AG04449 (cell line): Measurements from ENCODE around the gene APOC4.

ENCODE experiments used
- CTCF ChIA-PET: fragments of 350-600 bp; formaldehyde crosslinking; extraction: SDS; loops from one replicate; lab custom pipeline; 2021; ENCODE audit warnings: antibody characterized with exemption; lab: Yijun Ruan, JAX
- POLR2A ChIA-PET: fragments of 400-600, 350-600 bp; formaldehyde crosslinking; extraction: SDS; loops from one replicate; lab custom pipeline; 2020; ENCODE audit warnings: antibody characterized with exemption, inconsistent platforms; lab: Yijun Ruan, JAX
- DNase-seq: peaks from one replicate; pipeline ENCODE4 v3.0.0-alpha.2; 2010; ENCODE audit warnings: low read depth, low spot score
- H3K4me3 ChIP-seq: 2 replicates; pipeline ENCODE4 v1.5.1; 2011; ENCODE audit warnings: low read depth, mild to moderate bottlenecking, control low read depth, low read length
- TF ChIP-seq, protein P1 (sequence below): IDR thresholded peaks from one replicate; pipeline ENCODE4 v1.5.1; 2011; ENCODE audit warnings: mild to moderate bottlenecking, moderate library complexity, low read length, control low read depth, inconsistent platforms; ENCODE audit not compliant: insufficient read depth; ENCODE audit errors: missing control alignments

Gene APOC4

GRCh38 chr19:44939668-44940067, 2.4 kb upstream of the APOC4 start:
- ChIA-PET POLR2A (no interaction called here), CTCF (interaction anchor here (1.2 kb wide), 1 partner anchor 35 kb away, joined by 3 read pairs; no protein-coding TSS in a partner anchor)
- no peak overlapping the region for H3K4me3 ChIP-seq
- no peak for DNase-seq
- TF ChIP-seq, protein P1, sequence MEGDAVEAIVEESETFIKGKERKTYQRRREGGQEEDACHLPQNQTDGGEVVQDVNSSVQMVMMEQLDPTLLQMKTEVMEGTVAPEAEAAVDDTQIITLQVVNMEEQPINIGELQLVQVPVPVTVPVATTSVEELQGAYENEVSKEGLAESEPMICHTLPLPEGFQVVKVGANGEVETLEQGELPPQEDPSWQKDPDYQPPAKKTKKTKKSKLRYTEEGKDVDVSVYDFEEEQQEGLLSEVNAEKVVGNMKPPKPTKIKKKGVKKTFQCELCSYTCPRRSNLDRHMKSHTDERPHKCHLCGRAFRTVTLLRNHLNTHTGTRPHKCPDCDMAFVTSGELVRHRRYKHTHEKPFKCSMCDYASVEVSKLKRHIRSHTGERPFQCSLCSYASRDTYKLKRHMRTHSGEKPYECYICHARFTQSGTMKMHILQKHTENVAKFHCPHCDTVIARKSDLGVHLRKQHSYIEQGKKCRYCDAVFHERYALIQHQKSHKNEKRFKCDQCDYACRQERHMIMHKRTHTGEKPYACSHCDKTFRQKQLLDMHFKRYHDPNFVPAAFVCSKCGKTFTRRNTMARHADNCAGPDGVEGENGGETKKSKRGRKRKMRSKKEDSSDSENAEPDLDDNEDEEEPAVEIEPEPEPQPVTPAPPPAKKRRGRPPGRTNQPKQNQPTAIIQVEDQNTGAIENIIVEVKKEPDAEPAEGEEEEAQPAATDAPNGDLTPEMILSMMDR = no peak

- POLR2A ChIA-PET = no interaction called here
- TF ChIP-seq, protein P1 = no peak
- CTCF ChIA-PET = no interaction called here
- no peak overlapping the region for H3K4me3 ChIP-seq
- no peak for DNase-seq
These were observed 1.8 kb downstream of the APOC4 start for GRCh38 chr19:44943801-44944249.

DNA sequence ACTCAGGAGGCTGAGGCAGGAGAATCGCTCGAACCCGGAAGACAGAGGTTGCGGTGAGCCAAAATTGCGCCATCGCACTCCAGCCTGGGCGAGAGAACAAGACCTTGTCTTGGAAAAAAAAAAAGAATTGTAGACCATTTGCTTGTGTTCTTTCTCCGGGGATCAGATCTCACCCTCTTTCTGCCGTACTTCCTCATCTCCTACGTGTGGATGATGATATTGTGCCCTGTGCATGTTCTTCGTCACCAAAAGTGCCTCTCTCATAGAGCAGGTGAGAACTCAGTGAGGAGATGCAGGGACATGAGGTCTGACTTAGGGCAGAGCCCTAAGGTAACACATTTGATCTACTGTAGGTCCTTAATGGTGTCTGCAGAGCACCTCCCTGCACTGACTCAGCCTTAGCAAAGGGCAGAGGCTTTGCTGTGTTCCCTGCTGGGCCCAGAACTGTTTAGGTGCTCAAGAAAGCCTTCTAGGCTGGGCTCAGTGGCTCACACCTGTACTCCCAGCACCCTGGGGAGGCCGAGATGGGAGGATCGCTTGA, 5.1 kb downstream of the APOC4 start:
- ChIA-PET CTCF (interaction anchor here (0.9 to 1.2 kb wide), 3 partner anchors 32 to 43 kb away, joined by 3 to 5 read pairs (median 4); partner anchors contain the start of gene APOE), POLR2A (no interaction called here)
- no peak for DNase-seq
- H3K4me3 ChIP-seq = no peak overlapping the region
- TF ChIP-seq, protein P1 = no peak

- DNase-seq = no peak
- CTCF ChIA-PET = interaction anchor here (0.8 to 2.8 kb wide), 6 partner anchors 33 to 377 kb away, joined by 3 to 8 read pairs (median 4); partner anchors contain the start of gene APOE
- H3K4me3 ChIP-seq = no peak overlapping the region
- POLR2A ChIA-PET = no interaction called here
- TF ChIP-seq, protein P1 = no peak
These were observed 6.2 kb downstream of the APOC4 start for GRCh38 chr19:44948237-44948636.

DNA sequence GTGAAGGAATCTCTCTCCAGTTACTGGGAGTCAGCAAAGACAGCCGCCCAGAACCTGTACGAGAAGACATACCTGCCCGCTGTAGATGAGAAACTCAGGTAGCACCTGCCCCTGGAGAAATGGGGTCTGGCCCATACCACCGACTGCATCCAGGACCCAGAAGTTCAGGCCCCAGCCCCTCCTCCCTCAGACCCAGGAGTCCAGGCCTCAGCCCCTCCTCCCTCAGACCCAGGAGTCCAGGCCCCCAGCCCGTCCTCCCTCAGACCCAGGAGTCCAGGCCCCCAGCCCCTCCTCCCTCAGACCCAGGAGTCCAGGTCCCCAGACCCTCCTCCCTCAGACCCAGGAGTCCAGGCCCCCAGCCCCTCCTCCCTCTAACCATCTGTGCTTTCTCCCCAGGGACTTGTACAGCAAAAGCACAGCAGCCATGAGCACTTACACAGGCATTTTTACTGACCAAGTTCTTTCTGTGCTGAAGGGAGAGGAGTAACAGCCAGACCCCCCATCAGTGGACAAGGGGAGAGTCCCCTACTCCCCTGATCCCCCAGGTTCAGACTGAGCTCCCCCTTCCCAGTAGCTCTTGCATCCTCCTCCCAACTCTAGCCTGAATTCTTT, 6.8 kb downstream of the APOC4 start:
- CTCF ChIA-PET = interaction anchor here (1.6 to 12.8 kb wide), 5 partner anchors 37 to 378 kb away, joined by 3 to 208 read pairs (median 7); partner anchors contain the start of gene APOE
- no peak overlapping the region for H3K4me3 ChIP-seq
- POLR2A ChIA-PET = no interaction called here
- TF ChIP-seq, protein P1 = no peak
- no peak for DNase-seq

DNA sequence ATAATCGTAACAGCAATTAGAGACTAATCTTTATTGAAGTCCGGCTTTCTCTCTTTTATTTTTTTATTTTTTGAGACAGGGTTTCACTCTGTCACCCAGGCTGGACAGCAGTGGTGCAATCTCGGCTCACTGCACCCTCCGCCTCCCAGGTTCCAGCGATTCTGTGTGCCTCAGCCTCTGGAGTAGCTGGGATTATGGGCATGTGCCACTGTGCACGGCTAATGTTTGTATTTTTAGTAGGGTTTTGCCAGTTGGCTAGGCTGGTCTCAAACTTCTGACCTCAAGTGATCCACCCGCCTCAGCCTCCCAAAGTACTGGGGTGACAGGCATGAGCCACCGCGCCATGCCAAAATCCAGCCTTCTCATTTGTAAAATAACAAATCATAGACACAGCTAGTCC, 7.5 kb downstream of the APOC4 start:
- H3K4me3 ChIP-seq = no peak overlapping the region
- no peak for DNase-seq
- ChIA-PET POLR2A (interaction anchor here (0.6 kb wide), 1 partner anchor 443 kb away, joined by 3 read pairs; no protein-coding TSS in a partner anchor), CTCF (interaction anchor here (1.2 to 12.8 kb wide), 6 partner anchors 11 to 379 kb away, joined by 3 to 208 read pairs (median 6); partner anchors contain the start of gene APOE)
- TF ChIP-seq, protein P1 = no peak
